ENCODE measurements around the gene PCDHGC5.

PCDHGC5 gene

GRCh38 chr5:141533897-141534296, 45.0 kb downstream of the PCDHGC5 start:
- DNase-seq (no peak), ATAC-seq (no peak)

DNA sequence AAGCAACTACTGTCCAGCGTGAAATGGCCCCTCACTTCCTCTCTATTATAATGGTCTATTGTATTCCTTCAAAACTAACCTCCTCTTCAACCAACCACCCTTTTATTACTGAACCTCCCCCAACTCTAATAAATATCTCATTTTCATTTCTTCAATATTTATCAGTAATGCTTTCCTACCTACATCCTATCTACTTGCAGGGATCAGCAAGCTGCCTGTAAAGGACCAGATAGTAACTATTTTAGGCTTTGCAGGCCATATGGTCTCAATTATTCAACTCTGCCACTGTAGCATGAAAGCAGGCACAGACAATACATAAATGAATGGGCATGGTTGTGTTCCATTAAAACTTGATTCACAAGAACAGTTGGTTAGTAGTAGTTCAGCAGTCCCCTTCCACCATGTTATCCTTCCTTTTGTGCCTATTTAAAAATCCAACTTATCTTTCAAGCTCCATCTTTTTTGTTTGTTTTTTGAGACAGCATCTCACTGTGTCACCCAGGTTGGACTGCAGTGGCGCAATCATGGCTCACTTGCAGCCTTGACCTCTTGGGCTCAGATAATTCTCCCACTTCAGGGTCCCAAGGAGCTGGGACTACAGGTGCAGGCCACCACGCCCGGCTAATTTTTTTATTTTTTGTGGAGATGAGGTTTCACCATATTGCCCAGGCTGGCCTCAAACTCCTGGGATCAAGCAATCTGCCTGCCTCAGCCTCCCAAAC, 45.8 kb downstream of the PCDHGC5 start:
- DNase-seq: no peak
- no peak for ATAC-seq

Measured in stimulated activated naive CD8-positive, alpha-beta T cell treated with anti-CD3 and anti-CD28 coated beads, Interleukin-15, Interleukin-2, amounts not matched to agents 100 U/mL and 50 U/mL, for 24 hours (primary cell).